Chondrocyte (in vitro differentiated cells): Measurements from ENCODE around the gene LRRC3. TPM values are rescaled to one million over a fixed set of nuclear protein-coding genes. Genes with fewer than 3 reads are reported as not detected.

Experiments used
- DNase-seq: peaks from one replicate; pipeline ENCODE4 v3.0.0; 2021; ENCODE audit warnings: mixed read lengths, low spot score
- H3K27ac Mint-ChIP-seq: one replicate; pipeline ENCODE4 v1.8.0; 2021; ENCODE audit warnings: mild to moderate bottlenecking, moderate library complexity, mixed read lengths; ENCODE audit not compliant: unreplicated experiment
- H3K27me3 Mint-ChIP-seq: 2 replicates; pipeline ENCODE4 v1.8.0; 2021; ENCODE audit warnings: low read depth, mixed read lengths
- H3K36me3 Mint-ChIP-seq: 2 replicates; pipeline ENCODE4 v1.8.0; 2021; ENCODE audit warnings: low read depth, mixed read lengths
- H3K4me1 Mint-ChIP-seq: 2 replicates; pipeline ENCODE4 v1.8.0; 2021; ENCODE audit warnings: low read depth, mild to moderate bottlenecking, mixed read lengths
- H3K4me3 Mint-ChIP-seq: one replicate; pipeline ENCODE4 v1.8.0; 2021; ENCODE audit warnings: mild to moderate bottlenecking, moderate library complexity, mixed read lengths; ENCODE audit not compliant: unreplicated experiment
- H3K9me3 Mint-ChIP-seq: 2 replicates; pipeline ENCODE4 v1.8.0; 2021; ENCODE audit warnings: low read depth, mixed read lengths
- total RNA-seq: library from RNA; stranded (reverse); gene quantifications from 3 replicates; pipeline ENCODE4 v1.2.1, GENCODE V29; 2021
- TF ChIP-seq, protein P1 (sequence below): fragments of 200-600 bp; sonication (generic); IDR thresholded peaks from 2 replicates; pipeline ENCODE4 v1.5.0; 2021; ENCODE audit warnings: antibody characterized with exemption, mild to moderate bottlenecking, moderate library complexity

Gene LRRC3
- total RNA-seq, 1 donor from 2014 or later: 8.0 TPM

DNA sequence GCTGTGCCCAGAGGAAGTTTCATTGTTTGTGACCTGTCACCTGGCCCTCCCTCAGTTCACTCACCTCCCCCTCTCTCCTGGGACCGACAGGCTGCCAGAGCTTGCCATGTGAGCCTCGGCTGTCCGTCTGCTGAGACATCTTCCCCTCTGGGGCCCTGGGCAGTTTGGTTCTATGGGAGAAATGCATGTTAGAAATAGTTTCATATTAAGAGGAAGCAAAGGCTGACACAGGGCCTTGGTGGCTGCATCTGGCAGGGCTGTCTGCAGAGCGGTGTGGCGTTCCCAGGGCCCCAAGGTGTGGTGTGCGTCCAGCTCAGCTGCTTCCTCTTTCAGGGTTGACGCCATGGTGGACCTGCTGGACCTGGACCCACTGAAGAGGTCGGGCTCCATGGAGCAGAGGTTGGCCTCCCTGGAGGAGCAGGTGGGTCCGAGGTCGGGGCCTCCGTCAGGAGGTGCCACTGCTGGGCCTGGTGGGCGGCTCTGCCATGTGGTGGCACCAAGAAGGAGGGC, 31.9 kb upstream of the LRRC3 start:
- DNase-seq: no peak
- Mint-ChIP-seq H3K9me3 (peaks cover 3% of the 10 kb centered on the region), H3K4me3 (no peak overlapping the region), H3K27me3 (peaks cover 2% of the 10 kb centered on the region), H3K27ac (no peak overlapping the region), H3K36me3 (no peaks in the 10 kb centered on the region), H3K4me1 (no peaks in the 10 kb centered on the region)
- TF ChIP-seq, protein P1, sequence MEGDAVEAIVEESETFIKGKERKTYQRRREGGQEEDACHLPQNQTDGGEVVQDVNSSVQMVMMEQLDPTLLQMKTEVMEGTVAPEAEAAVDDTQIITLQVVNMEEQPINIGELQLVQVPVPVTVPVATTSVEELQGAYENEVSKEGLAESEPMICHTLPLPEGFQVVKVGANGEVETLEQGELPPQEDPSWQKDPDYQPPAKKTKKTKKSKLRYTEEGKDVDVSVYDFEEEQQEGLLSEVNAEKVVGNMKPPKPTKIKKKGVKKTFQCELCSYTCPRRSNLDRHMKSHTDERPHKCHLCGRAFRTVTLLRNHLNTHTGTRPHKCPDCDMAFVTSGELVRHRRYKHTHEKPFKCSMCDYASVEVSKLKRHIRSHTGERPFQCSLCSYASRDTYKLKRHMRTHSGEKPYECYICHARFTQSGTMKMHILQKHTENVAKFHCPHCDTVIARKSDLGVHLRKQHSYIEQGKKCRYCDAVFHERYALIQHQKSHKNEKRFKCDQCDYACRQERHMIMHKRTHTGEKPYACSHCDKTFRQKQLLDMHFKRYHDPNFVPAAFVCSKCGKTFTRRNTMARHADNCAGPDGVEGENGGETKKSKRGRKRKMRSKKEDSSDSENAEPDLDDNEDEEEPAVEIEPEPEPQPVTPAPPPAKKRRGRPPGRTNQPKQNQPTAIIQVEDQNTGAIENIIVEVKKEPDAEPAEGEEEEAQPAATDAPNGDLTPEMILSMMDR: no peak

DNA sequence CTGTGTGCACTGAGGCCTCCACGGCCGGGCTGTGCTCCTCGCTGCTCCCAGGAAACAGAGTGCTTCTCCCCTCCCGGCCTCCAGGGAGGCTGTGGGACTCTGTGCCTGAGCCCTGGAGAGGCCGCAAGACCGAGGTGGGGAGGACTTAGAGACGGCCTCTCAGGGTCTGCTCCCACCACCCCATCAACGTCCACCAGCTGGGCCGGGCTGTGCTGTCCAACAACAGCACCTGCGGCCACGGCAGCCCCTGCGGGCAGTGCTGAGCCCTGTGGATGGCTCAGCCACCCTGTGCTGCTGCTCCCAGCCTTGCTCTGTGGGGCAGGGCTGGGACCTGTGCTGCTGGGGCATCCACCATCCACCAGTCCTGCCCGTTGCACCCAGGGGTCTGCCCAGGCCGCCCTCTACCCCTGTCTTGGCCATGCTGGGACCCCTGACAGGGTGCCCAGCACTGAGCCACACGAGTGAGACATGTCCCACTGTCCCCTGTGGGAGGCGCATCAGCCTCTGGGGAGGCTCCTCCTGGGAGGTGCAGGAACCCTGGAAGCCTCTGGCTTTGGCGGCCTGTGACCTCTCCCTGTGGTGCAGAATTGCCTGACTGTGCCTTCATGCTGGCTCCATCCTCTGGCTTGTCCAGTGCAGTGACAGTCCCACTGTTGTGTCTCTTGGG, 31.2 kb upstream of the LRRC3 start:
- DNase-seq: peak; percentile 90
- Mint-ChIP-seq H3K36me3 (no peaks in the 10 kb centered on the region), H3K27me3 (peaks cover 2% of the 10 kb centered on the region), H3K9me3 (peaks cover 5% of the 10 kb centered on the region), H3K4me1 (no peaks in the 10 kb centered on the region), H3K27ac (no peak overlapping the region), H3K4me3 (no peak overlapping the region)
- TF ChIP-seq, protein P1: no peak

DNA sequence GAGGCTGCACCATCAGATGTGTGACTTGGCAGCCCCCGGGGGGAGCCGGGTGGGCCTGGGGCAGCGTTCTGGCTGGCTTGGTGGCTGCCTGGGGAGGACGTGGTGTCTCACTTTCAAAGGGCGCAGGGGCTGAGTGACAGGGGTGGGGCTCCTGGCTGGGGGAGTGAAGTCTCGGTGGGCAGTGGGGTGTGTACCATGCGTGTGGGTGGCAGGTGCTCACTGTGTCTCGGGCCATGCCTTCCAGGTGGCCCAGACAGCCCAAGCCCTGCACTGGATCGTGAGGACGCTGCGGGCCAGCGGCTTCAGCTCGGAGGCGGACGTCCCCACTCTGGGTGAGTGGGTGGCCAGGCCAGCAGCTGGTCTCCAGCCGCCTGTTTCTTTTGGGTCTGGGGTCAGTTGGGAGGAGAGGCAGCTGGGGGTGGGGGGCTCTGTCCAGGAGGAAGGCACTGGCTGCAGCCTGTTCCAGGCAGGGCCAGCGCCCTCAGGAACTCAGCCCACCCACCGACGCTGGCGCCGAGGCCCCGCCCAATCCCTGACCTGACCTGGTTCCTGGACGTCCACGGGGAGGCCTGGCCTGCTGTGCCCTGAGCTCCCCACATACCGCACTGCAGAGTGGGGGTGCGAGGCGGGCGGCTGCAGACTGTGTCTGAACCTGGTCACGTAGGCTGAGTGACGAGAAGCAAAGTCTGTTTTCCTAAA, 30.6 kb upstream of the LRRC3 start:
- DNase-seq: peak; percentile 81
- H3K4me1 Mint-ChIP-seq: no peaks in the 10 kb centered on the region
- TF ChIP-seq, protein P1: no peak
- no peaks in the 10 kb centered on the region for H3K36me3 Mint-ChIP-seq
- H3K4me3 Mint-ChIP-seq: no peak overlapping the region
- no peak overlapping the region for H3K27ac Mint-ChIP-seq
- peaks cover 4% of the 10 kb centered on the region for H3K9me3 Mint-ChIP-seq
- H3K27me3 Mint-ChIP-seq: peaks cover 2% of the 10 kb centered on the region

GRCh38 chr21:44425307-44425894, 29.9 kb upstream of the LRRC3 start:
- Mint-ChIP-seq H3K27me3 (peaks cover 2% of the 10 kb centered on the region), H3K4me1 (no peaks in the 10 kb centered on the region), H3K9me3 (peaks cover 8% of the 10 kb centered on the region), H3K27ac (no peak overlapping the region), H3K4me3 (no peak overlapping the region), H3K36me3 (peaks cover 1% of the 10 kb centered on the region)
- TF ChIP-seq, protein P1: no peak
- peak; percentile 89 for DNase-seq

- Mint-ChIP-seq H3K36me3 (peaks cover 3% of the 10 kb centered on the region), H3K9me3 (peaks cover 12% of the 10 kb centered on the region), H3K4me1 (no peaks in the 10 kb centered on the region), H3K27me3 (peaks cover 2% of the 10 kb centered on the region), H3K27ac (no peak overlapping the region), H3K4me3 (no peak overlapping the region)
- peak; percentile 55 for DNase-seq
- TF ChIP-seq, protein P1: no peak
Observed at GRCh38 chr21:44425895-44426662, 29.2 kb upstream of the LRRC3 start.
